ENCODE results near the gene GSDMA.

- TF ChIP-seq SNIP1 (IDR thresholded peaks at IDR 0.05; ENCODE audit: low read depth) = no peak
- no peak for TF ChIP-seq HINFP (tag; conservative IDR thresholded peaks at IDR 0.05; ENCODE audit: low read depth)
- no peak for TF ChIP-seq MTA2 (IDR thresholded peaks at IDR 0.05; ENCODE audit: low read depth)
Measured at GRCh38 chr17:40015998-40016985, 53.5 kb downstream of the GSDMA start.

All from K562 (cell line).